SK-N-SH (cell line): ENCODE measurements around the gene MRC1. TPM values are rescaled to one million over a fixed set of nuclear protein-coding genes. Genes with fewer than 3 reads are reported as not detected.

Source experiments
- CTCF ChIA-PET: fragments of 300-600, 350-600 bp; formaldehyde crosslinking; extraction: SDS; loops from one replicate; lab custom pipeline; 2021; lab: Yijun Ruan, JAX
- POLR2A ChIA-PET: fragments of 350-600 bp; sonication (Branson Sonifier 250); formaldehyde crosslinking; extraction: SDS; loops from one replicate; lab custom pipeline; 2020; ENCODE audit warnings: antibody characterized with exemption, inconsistent platforms; lab: Yijun Ruan, JAX
- DNase-seq: peaks from one replicate; pipeline ENCODE4 v3.0.0; 2012
- H2AFZ ChIP-seq: fragments of 200-600 bp; sonication (generic); 2 replicates; pipeline ENCODE4 v1.8.1; 2016; ENCODE audit warnings: antibody characterized with exemption, mild to moderate bottlenecking, low read depth
- H3F3A ChIP-seq: fragments of 200-600 bp; sonication (generic); replicated peaks from 2 replicates; pipeline ENCODE3; 2016; ENCODE audit warnings: antibody characterized with exemption, mild to moderate bottlenecking; ENCODE audit not compliant: insufficient read depth
- H3K27ac ChIP-seq, 2 experiments: fragments of 200-500 bp in 1 of 2; fragments of 200-600 bp in 1 of 2; sonication (Bioruptor generic) in 1 of 2; sonication (generic), shearing (Covaris generic) in 1 of 2; 2 replicates each; pipeline versions ENCODE4 v1.5.1 to v1.6.1; 2014 to 2016; ENCODE audit warnings: low read depth in 2 of 2, inconsistent platforms in 1 of 2, low read length in 1 of 2, mild to moderate bottlenecking in 1 of 2, mixed read lengths in 1 of 2
- H3K27me3 ChIP-seq: fragments of 200-600 bp; sonication (generic), shearing (Covaris generic); 2 replicates; pipeline ENCODE4 v1.6.1; 2016; ENCODE audit warnings: mixed run types; ENCODE audit not compliant: insufficient read depth
- H3K36me3 ChIP-seq, 2 experiments: fragments of 200-500 bp in 1 of 2; fragments of 200-600 bp in 1 of 2; sonication (Bioruptor generic) in 1 of 2; sonication (generic) in 1 of 2; replicated peaks in 1 of 2; 2 replicates each; pipeline versions ENCODE3 to v1.5.1; 2014 to 2016; ENCODE audit warnings: low read length in 1 of 2, mild to moderate bottlenecking in 1 of 2; ENCODE audit not compliant: insufficient read depth in 2 of 2, control insufficient read depth in 1 of 2
- H3K4me1 ChIP-seq, 2 experiments: fragments of 200-500 bp in 1 of 2; fragments of 200-600 bp in 1 of 2; sonication (Bioruptor generic) in 1 of 2; sonication (generic), shearing (Covaris generic) in 1 of 2; 2 replicates each; pipeline versions ENCODE4 v1.5.1 to v1.6.1; 2014 to 2016; ENCODE audit warnings: low read depth in 1 of 2, low read length in 1 of 2, mixed run types in 1 of 2; ENCODE audit not compliant: insufficient read depth in 2 of 2, control insufficient read depth in 1 of 2
- H3K4me2 ChIP-seq: fragments of 200-600 bp; sonication (generic), shearing (Covaris generic); 2 replicates; pipeline ENCODE4 v1.6.1; 2017; ENCODE audit warnings: mixed run types
- H3K4me3 ChIP-seq, 2 experiments: fragments of 200-500 bp in 1 of 2; fragments of 200-600 bp in 1 of 2; sonication (Bioruptor generic) in 1 of 2; sonication (generic), shearing (Covaris generic) in 1 of 2; 2 replicates each; pipeline versions ENCODE4 v1.5.1 to v1.8.1; 2014 to 2016; ENCODE audit warnings: low read depth in 2 of 2, inconsistent platforms in 1 of 2, low read length in 1 of 2, mild to moderate bottlenecking in 1 of 2, mixed read lengths in 1 of 2, moderate library complexity in 1 of 2
- H3K79me2 ChIP-seq: fragments of 200-600 bp; sonication (generic); 2 replicates; pipeline ENCODE4 v1.8.1; 2017; ENCODE audit warnings: mild to moderate bottlenecking; ENCODE audit not compliant: insufficient read depth
- H3K9ac ChIP-seq: fragments of 200-600 bp; sonication (generic); 2 replicates; pipeline ENCODE4 v1.6.1; 2017; ENCODE audit warnings: mixed run types
- H3K9me2 ChIP-seq: fragments of 200-600 bp; sonication (generic); 2 replicates; pipeline ENCODE4 v1.6.1; 2017; ENCODE audit warnings: mixed run types
- H3K9me3 ChIP-seq: fragments of 200-600 bp; sonication (generic); 2 replicates; pipeline ENCODE4 v1.6.1; 2017; ENCODE audit warnings: mixed run types, mild to moderate bottlenecking, moderate library complexity
- H4K20me1 ChIP-seq: fragments of 200-600 bp; sonication (generic); 2 replicates; pipeline ENCODE4 v1.6.1; 2017; ENCODE audit warnings: mild to moderate bottlenecking, mixed run types; ENCODE audit not compliant: insufficient read depth
- CTCF ChIP-seq: fragments of 200-600 bp; sonication (generic); IDR thresholded peaks from 2 replicates; pipeline ENCODE4 v1.6.1; 2017; ENCODE audit warnings: antibody characterized with exemption, mild to moderate bottlenecking, moderate library complexity
- EP300 ChIP-seq, 2 experiments: IDR thresholded peaks; 2 replicates each; pipeline versions ENCODE4 v1.4.0 to v1.6.1; 2012; ENCODE audit warnings: borderline replicate concordance in 1 of 2, low read depth in 1 of 2, low read length in 1 of 2
- EZH2phosphoT487 ChIP-seq: fragments of 200-600 bp; sonication (generic); IDR thresholded peaks from 2 replicates; pipeline ENCODE4 v1.6.1; 2017; ENCODE audit warnings: low read depth, mixed run types, mild to moderate bottlenecking, antibody characterized with exemption, moderate library complexity, borderline replicate concordance
- FOXM1 ChIP-seq: IDR thresholded peaks from 2 replicates; pipeline ENCODE4 v1.4.0; 2012; ENCODE audit warnings: low read depth, mild to moderate bottlenecking
- IRF3 ChIP-seq: fragments of 150-350 bp; IDR thresholded peaks from 2 replicates; pipeline ENCODE4 v1.6.1; 2016; ENCODE audit warnings: mild to moderate bottlenecking, low read depth, low read length
- NRF1 ChIP-seq: IDR thresholded peaks from 2 replicates; pipeline ENCODE4 v1.6.1; 2012; ENCODE audit warnings: low read depth, mild to moderate bottlenecking, low read length
- POLR2AphosphoS5 ChIP-seq: IDR thresholded peaks from 2 replicates; pipeline ENCODE4 v1.6.1; 2012; ENCODE audit warnings: low read depth, low read length
- RCOR1 ChIP-seq: fragments of 150-350 bp; IDR thresholded peaks from 2 replicates; pipeline ENCODE4 v1.6.1; 2017; ENCODE audit warnings: antibody characterized with exemption, low read length
- RFX5 ChIP-seq: IDR thresholded peaks from 2 replicates; pipeline ENCODE4 v1.6.1; 2012; ENCODE audit warnings: mild to moderate bottlenecking, improper control_type of control experiment, low read length
- TEAD4 ChIP-seq: IDR thresholded peaks from 2 replicates; pipeline ENCODE4 v1.4.0; 2012; ENCODE audit warnings: mild to moderate bottlenecking, borderline replicate concordance; ENCODE audit not compliant: insufficient read depth
- WGBS: methylation state at CpG from one replicate; pipeline ENCODE4 v1.1.6; 2017; ENCODE audit warnings: low lambda C conversion rate; 5-methylcytosine and 5-hydroxymethylcytosine counted together
- polyA plus RNA-seq, 3 experiments: library from polyadenylated mRNA; depleted of rRNA; stranded (reverse); fragments of >200 nt; gene quantifications; 2 replicates each; pipeline ENCODE4 v1.2.3, GENCODE V29; 2012

MRC1 gene
- polyA plus RNA-seq, 1 of the 3 experiments (the other 2 are of a cell fraction) = not detected

GRCh38 chr10:17793823-17794644, 15.1 kb upstream of the MRC1 start:
- TF ChIP-seq IRF3 (no peak), RFX5 (no peak), FOXM1 (no peak), EZH2phosphoT487 (no peak), POLR2AphosphoS5 (no peak), TEAD4 (no peak), NRF1 (no peak), RCOR1 (no peak), CTCF (no peak), EP300 (IDR thresholded peaks at IDR 0.05; ENCODE audit: borderline replicate concordance in 1 of 2, low read depth in 1 of 2, low read length in 1 of 2) (no peak)
- no peaks in the 10 kb centered on the region for H3K9me2 ChIP-seq
- DNase-seq = no peak
- no peak overlapping the region for H3K4me3 ChIP-seq
- ChIA-PET CTCF (no interaction called here), POLR2A (no interaction called here)
- H3K4me2 ChIP-seq = no peak overlapping the region
- H3K79me2 ChIP-seq = no peaks in the 10 kb centered on the region
- no peaks in the 10 kb centered on the region for H4K20me1 ChIP-seq
- peaks cover 6% of the 10 kb centered on the region for H3F3A ChIP-seq
- no peaks in the 10 kb centered on the region for H3K36me3 ChIP-seq
- no peaks in the 10 kb centered on the region for H3K9me3 ChIP-seq
- no peak overlapping the region for H2AFZ ChIP-seq
- H3K4me1 ChIP-seq = no peaks in the 10 kb centered on the region
- H3K27me3 ChIP-seq = no peaks in the 10 kb centered on the region
- H3K9ac ChIP-seq = no peak overlapping the region
- 67% methylated on average over 6 of the region's 6 CpGs for WGBS
- no peak overlapping the region for H3K27ac ChIP-seq

GRCh38 chr10:17795083-17795482, 14.1 kb upstream of the MRC1 start:
- no peak for TF ChIP-seq NRF1
- Histone ChIP-seq H3K4me3 (no peak overlapping the region), H2AFZ (no peak overlapping the region), H3F3A (peaks cover 6% of the 10 kb centered on the region), H3K9me3 (no peaks in the 10 kb centered on the region), H3K4me1 (no peaks in the 10 kb centered on the region), H3K4me2 (no peak overlapping the region), H3K27me3 (no peaks in the 10 kb centered on the region), H4K20me1 (no peaks in the 10 kb centered on the region), H3K36me3 (no peaks in the 10 kb centered on the region), H3K79me2 (no peaks in the 10 kb centered on the region), H3K9me2 (no peaks in the 10 kb centered on the region), H3K9ac (no peak overlapping the region), H3K27ac (no peak overlapping the region)
- ChIA-PET CTCF (interaction anchor here (1.3 kb wide), 1 partner anchor 51 kb away, joined by 3 read pairs; no protein-coding TSS in a partner anchor), POLR2A (no interaction called here)
- WGBS = 86% methylated on average over 4 of the region's 4 CpGs
- DNase-seq = no peak
